Measurements from ENCODE around the gene SPATA16.
"Not testable (repeated sequence)": the region's sequence is repeated elsewhere in the genome, so short reads cannot be mapped to it uniquely, and the experiment has no call there.

The SPATA16 gene, protein sequence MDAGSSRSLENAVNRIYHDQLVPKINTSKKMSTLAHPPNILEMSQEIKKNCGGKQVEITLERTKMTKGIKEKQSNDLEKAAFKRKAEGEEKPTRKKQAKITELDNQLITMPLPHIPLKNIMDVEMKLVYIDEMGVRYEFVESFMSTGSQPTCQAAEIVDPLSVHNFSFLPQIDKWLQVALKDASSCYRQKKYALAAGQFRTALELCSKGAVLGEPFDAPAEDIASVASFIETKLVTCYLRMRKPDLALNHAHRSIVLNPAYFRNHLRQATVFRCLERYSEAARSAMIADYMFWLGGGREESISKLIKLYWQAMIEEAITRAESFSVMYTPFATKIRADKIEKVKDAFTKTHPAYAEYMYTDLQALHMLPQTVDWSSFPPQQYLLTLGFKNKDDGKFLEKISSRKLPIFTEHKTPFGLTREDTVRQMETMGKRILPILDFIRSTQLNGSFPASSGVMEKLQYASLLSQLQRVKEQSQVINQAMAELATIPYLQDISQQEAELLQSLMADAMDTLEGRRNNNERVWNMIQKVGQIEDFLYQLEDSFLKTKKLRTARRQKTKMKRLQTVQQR

DNA sequence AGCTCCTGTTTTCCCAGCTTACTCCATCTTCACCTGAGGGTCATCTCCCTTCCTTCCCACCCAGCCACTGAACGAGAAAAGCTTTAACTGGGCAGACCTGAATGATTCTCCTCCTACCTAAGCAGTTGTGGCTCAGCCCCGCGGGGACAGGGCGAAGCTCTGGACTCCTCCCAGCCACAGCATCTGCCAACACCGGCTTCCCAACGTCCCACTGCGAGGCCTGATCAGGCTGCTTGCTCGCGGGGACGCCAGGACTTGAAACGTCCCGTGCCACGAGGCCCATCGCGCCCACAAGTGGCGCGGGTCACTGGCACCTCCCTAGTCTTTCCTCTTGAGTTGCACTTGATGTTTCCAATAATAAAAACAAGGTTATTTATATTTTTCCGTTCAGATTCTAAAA lies at the start of gene SPATA16:
SPATA16 (minus strand) TSS at position 250 of the 400 bp plus-strand sequence. CDS start 23,504 bp downstream, outside the sequence.
- DNase-seq (ENCODE audit: low read depth), result no peak

DNA sequence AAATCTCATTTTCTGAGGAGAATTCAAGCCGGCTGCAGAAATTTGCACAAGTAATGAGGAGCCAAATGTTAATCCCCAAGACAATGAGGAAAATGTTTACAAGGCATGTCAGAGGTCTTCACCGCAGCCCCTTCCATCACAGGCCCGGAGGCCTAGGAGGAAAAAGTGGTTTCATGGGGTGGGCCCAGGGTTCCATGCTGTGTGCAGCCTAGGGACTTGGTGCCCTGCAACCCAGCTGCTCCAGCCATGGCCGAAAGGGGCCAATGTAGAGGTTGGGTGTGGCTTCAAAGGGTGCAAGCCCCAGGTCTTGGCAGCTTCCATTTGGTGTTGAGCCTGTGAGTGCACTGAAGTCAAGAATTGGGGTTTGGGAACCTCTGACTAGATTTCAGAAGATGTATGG lies 42.0 kb upstream of the SPATA16 start:
- DNase-seq (ENCODE audit: low read depth), result not testable (repeated sequence)

DNA sequence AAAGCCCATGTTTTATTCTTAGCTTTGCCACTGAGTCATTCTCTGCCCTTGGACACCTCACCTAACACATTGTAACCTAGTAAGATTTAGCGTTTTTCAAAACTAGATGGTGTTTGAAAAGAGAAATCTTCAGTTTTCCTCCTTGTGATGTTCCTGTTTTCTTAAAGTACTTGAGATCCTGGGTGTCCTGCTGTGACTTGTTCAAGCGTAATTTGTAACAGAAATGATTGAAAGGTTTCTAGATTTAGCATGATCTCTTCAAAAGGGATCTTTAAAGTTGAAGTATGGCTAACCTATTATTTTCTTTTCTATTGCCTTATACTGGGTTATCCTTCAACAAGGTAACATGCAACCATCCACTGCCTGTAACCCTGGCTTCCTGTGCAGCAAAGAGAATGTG lies 32.6 kb upstream of the SPATA16 start:
- DNase-seq (ENCODE audit: low read depth), result no peak

DNA sequence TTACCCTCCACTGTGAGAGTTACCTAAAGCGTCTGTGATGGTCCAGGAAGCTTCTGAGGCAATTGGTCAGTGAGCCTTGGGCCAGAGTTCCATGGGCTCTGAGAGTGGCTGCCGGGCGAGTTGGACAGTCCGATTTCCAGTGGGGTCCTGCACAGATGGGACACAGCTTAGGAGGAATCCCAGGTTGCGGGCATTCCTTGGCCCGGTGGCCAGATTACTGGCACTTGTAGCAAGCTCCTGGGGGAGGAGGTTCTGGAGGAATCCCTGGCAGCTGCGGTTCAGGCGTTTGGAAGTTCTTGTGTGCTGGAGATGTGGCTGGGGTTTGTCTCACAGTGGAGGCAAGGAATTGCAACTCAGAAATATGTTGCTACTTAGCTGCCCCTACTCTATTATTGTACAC lies 18.1 kb upstream of the SPATA16 start:
- not testable (repeated sequence) for DNase-seq (ENCODE audit: low read depth)

DNA sequence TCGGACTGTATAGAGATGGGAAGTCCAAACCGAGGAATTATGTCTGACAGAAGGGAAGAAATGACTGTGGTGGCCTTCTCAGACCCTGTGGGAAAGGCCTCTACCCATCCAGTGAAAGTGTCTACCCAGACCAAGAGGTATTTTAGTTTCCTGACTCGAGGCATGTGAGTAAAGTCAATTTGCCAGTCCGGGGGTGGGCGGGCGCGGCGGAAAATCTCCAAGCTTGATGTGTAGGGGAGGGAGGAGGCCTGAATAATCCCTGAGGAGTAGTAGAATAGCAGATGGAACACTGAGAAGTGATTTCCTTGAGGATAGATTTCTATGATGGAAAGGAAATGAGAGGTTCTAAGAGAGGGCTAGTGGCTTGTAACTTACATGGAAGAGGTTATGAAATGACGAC lies 15.5 kb upstream of the SPATA16 start:
- DNase-seq (ENCODE audit: low read depth), result not testable (repeated sequence)

DNA sequence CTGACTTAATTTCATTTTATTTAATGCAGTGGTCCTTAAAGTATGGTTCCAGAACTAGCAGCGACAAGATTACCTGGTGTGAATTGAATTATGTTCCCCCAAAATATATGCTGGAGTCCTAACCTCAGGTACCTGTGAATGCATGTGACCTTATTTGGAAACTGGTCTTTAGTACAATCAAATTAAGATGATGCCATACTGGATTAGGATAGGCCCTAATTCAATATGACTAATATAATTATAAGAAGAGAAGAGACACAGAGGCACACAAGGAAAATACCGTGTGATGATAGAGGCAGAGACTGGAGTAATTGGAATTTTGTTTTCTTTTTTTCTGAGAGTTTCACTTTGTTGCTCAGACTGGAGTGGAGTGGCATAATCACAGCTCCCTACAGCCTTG lies 12.6 kb upstream of the SPATA16 start:
- DNase-seq (ENCODE audit: low read depth), result no peak

DNA sequence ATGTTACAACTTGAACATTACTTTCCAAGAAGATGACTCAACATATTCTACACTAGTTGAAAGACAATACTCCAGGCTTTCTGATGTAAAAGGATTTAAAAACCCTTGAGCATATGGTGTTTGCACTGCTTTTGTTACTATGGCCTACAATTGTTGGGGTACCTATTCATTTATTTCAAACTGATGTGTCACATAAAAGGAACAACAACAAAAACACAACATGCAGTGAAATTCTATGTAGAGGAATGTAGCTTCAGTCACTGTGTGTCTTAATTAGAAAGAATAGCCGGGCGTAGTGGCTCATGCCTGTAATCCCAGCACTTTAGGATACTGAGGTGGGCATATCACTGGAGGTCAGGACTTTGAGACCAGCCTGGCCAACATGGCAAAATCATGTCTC lies 1.6 kb downstream of the SPATA16 start:
- no peak for DNase-seq (ENCODE audit: low read depth)

DNA sequence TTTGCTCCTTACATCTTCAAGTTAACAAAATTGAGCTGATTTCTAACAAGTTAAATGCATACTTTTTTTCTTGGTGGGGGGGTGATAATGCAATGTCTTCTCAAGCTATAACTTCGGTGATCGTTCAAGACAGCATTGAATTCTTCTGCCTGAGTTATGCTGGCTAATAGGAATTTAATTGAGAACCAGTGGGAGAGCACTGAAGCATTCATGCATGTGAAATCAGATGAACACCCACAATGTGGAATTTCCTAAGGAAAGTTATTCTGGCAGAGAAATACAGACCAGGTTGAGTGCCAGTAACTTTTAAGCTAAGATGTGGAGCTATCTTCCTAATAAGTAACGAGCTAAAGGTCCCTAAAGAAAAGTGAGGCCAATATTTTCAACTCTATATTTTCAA lies 3.0 kb downstream of the SPATA16 start:
- DNase-seq (ENCODE audit: low read depth), result no peak

DNA sequence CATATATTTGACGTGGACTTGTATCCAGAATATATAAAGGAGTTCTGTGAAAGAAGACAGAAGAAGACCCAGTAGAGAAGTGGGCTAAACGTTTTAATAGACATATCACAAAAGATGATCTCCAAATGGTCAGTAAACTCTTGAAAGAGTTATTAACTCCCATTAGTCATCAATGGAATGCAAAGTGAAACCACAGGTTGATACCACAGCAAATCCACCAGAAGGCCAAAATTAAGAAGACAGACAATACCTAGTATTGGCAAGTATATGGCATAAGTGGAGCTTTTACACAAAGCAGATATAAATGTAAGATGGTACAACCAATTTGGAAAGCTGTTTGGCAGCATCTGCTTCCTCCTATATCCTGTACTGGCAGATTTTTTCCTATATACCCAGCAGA lies 6.0 kb downstream of the SPATA16 start:
- no peak for DNase-seq (ENCODE audit: low read depth)

DNA sequence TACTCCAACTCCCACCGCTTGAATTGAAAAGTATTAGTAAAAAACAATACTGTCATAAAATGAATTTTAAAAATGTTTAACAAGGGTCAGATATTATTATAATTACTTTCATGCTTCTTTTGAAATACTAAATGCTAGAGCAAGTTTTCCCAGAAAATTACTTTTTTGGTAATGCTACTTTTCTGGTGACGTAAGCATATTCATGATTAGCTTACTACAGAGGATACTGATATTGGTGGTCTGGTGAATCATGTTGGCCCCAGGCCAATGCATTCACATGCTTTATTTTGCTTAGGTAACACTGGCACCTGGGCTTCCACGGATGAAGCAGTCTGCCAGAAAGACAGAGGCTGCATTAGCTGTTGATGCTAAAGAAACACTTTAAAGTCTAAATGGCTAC lies 12.4 kb downstream of the SPATA16 start:
- no peak for DNase-seq (ENCODE audit: low read depth)

DNA sequence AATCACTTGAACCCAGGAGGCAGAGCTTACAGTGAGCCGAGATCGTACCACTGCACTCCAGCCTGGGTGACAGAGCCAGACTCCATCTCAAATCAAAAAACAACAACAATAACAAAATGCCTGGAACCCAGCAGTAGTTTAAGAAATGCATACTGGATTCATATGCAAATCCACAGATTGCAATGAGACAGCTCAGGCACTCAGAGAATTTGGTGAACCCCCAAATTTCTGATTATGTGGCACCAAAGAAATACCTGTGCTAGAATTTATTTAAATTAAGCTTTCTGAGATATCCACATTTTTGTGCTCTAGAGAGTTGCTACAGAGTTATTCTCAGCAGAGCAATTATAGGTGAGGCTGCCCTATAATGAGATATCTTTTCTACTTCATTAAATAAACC lies 29.7 kb downstream of the SPATA16 start:
- no peak for DNase-seq (ENCODE audit: low read depth)

DNA sequence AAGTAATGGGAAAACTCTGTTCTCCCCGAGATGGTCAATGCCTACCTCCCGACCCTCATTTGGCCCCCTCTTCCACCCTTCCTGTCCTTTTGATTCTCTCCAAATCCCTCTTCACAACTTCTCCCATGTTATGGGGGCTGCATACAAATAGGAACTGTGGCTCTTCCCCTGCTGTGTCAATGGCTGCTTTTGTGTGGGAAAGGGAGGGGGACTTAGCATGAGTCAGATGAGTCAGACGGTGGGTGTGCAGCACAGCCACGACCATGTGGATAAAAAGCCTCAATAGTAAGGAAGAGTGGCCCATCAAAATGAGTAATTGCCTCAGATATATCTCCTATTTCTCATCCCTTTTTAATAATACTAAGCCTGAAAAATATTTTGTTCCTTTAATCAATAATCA lies 31.9 kb downstream of the SPATA16 start:
- no peak for DNase-seq (ENCODE audit: low read depth)

DNA sequence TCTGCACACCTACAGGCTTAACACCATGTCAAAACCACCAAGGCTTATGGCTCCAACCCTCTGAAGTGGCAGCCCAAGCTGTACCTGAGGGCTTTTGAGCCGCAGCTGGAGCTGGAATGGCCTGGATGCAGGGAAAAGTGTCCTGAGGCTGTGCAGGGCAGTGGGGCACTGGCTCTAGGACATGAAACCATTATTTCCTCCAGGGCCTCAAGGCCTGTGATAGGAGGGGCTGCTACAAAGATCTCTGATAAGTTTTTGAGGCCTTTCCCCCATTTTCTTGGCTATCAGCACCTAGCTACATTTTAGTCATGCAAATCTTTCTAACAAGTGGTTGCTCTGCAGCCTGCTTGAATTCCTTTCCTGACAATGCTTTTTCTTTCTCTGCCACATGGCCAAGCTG lies 37.6 kb downstream of the SPATA16 start:
- DNase-seq (ENCODE audit: low read depth), result no peak

DNA sequence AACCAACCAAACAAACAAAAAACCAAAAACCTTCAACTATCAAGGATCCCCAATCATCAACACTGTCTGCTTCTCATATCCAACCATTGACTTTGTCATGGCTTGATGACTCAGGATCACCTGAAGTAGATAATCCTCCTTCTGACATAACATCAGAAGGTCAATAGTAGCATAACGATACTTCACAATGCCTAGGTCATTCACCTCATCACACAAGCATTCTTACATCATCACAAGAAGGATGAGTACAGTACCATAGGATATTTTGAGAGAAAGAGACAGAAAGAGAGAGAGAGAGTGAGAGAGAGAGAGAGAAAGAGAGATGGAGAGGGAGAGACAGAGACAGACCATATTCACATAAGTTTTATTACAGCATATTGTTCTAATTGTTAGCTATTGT lies 42.1 kb downstream of the SPATA16 start:
- no peak for DNase-seq (ENCODE audit: low read depth)

DNA sequence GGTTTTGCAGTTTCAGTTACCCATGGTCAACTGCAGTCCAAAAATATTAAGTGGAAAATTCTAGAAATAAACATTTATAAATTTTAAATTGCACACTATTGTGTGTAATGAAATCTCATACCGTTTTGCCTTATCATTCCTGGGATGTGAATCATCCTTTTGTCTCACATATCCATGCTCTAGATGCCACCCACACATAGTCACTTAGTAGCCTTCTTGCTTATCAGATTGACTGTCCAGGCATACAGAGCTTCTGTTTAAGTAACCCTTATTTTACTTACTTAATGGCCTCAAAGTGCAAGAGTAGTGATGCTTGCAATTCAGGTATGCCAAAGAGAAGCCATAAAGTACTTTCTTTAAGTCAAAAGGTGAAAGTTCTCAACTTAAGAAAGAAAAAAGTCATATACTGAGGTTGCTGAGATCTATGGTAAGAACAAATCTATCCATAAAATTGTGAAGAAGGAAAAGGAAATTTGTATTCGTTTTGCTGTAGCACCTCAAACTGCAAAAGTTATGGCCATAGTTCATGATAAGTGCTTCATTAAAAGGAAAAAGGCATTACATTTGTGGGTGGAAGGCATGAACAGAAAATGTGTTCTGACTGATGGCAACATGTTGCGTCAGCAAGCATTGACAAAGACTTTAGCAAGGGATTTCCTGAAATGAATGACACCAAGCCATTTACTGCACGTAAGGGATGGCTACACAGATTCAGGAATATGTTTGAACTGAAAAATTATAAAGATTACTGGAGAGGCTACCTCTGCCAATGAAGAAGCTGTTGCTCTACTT lies 43.8 kb downstream of the SPATA16 start:
- no peak for DNase-seq (ENCODE audit: low read depth)

DNA sequence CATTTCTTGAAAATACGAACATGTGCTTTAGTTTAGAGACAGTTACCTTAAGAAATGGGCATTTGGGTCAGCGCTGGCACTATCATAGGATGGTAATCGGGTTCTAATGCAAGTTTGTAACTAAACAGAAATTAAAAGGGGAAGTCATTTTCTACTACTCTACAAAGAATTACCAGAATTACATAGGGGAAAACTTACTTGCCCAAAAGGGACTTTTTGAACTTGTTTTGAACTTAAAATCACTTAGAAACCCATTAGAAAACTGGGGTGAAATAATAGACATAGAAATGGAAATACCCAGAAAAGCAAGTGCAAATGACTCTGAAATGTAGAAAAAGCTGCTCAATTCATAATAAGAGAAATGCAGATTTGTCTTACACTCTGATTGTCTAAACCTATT lies 44.9 kb downstream of the SPATA16 start:
- no peak for DNase-seq (ENCODE audit: low read depth)

DNA sequence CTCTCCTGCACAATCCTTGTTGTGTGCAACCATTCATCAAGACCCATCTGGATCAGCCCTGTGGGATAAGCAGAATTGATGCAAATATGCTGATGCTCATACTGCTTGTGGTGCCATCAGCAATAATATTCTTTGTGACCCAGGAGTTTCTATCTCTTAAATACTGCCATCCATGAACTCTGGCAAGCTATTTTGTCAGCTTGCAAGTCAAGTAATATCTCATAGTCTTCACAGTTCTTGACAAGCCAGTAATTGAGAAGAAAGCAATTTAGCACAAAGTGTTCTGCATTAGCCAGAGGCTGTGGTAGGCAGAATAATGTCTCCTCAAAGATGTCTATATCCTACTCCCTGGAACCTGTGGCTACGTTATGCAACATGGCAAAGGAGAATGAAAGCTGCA lies 49.0 kb downstream of the SPATA16 start:
- DNase-seq (ENCODE audit: low read depth), result no peak

DNA sequence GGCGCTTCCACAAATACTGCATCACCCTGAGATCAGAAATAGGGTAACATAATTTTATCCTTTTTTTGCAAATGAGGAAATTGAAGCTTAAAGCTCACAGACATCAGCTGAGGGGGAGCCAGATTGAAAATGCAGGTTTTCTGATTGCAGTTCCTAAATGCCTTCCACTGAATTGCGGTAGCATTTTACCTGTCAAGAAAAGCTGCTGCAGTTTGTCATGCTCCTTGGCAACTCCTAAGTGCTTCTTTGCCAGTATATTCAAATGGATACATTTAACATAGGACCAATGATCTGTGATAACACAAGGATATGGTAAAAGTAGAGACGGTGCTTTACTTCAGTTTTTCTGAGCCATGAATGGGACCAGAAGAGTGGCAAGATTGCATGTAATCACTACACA lies 50.5 kb downstream of the SPATA16 start:
- DNase-seq (ENCODE audit: low read depth), result no peak

DNA sequence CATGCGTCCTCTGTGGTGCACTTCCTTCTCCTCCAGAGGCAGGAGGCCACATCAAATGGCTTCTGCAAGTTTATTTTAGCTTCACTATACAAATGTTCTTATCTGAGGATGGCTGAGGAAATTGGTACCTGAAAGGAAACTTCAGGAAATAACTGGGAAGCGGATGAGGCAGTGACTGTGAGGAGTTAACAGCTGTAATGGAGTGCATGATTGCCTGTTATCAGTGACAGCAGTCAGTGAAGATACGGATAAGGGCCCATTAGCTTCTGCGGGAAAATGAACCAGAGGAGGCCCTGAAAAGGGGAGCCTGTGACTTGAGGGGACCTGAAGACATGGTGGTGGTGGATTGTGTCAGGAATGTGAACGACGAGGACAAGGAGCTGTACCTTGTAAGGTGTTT lies 51.8 kb downstream of the SPATA16 start:
- DNase-seq (ENCODE audit: low read depth), result no peak

DNA sequence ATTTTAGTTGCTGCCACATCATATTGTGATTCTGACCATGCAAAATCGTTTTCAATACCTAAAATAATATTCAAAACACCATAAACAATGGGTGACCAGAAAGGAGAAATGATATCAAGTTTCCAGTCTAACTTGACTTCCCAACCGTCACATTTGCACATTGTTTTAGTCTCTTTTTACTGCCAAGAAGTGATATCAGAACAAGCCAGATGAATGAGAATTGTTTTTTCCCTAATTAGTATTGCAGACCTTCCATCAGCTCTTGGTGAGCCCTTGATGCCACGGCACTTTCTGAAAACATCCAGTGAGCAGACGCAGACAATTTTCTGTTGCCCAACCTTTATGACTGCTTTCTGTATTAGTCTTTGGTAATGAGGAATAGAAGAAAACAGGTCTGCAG lies 62.5 kb downstream of the SPATA16 start:
- no peak for DNase-seq (ENCODE audit: low read depth)

DNA sequence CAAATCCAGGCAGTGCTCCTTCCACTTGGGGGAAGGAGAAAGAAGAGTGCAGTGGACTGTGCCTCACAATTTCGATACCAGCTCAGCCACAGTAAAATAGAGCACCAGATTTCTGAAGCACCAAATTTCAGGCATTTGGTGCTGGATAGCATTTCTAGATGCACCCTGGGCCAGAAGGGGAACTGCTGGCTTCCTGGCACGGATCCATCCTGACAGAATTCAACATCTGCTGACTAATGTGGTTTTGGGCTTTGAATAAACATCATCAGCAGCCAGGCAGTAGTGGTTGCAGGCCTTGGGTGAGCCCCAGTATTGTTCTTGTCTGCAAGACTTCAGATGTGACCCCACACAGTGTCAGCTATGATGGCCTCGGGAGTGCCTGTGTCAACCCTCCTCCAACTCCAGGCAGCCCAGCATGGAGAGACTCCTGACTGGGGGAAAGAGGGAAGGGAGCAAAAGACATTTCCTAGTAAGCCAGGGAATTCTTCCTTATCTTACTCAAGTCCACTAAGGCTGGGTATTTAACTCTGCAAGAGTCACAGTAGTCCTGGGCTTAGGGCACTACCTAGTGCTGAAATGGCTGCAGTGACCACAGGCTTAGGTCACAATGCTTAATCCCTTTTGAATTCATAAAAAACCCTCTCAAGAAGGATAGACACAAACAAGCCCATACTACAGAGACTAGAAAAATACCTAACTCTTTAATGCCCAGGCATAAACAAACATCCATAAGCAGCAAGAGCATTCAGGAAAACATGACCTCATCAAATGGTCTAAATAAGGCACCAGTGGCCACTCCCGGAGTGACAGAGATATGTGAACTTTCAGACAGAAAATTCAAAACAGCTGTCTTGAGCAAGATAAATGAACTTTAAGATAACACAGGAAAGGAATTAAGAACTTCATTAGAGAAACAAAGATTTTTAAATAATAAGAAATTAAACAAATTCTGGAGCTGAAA lies 74.7 kb downstream of the SPATA16 start:
- peak; percentile 57 for DNase-seq (ENCODE audit: low read depth)

DNA sequence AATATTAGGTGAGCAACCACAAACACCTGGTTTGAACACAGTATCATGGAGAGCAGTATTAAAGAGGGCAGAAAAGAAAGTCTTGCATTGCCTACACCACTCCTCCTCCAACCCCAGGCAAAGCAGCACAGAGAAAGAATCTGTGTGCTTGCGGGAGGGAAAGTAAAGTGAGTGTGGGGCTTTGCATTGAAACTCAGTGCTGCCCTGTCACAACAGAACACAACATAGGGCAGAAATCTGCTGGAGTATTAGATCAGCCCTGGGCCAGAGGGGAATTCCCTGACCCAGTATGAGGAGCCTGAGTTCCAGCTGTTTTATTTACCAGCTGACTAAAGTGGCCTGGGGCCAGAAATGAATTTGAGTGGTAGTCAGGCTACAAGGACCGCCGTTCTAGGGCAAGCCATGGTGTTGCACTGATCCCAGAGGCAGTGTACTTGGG lies 75.5 kb downstream of the SPATA16 start:
- peak; percentile 6 for DNase-seq (ENCODE audit: low read depth)

Measured in fibroblast of the conjunctiva (primary cell).